SK-N-MC (cell line): Measurements from ENCODE around the gene STAT5B.

ENCODE experiments used
- DNase-seq: peaks from one replicate; pipeline ENCODE4 v3.0.0-alpha.2; 2011; ENCODE audit warnings: low read depth, low spot score
- H3K27ac ChIP-seq: fragments of 200-600 bp; sonication (generic); 2 replicates; pipeline ENCODE4 v1.5.1; 2016; ENCODE audit warnings: mixed run types
- H3K36me3 ChIP-seq: fragments of 200-600 bp; sonication (generic); 2 replicates; pipeline ENCODE4 v1.6.1; 2017; ENCODE audit warnings: antibody characterized with exemption, low read length, mixed read lengths; ENCODE audit not compliant: insufficient read depth
- H3K4me3 ChIP-seq: fragments of 200-600 bp; sonication (generic); 2 replicates; pipeline ENCODE4 v1.5.1; 2016
- H3K9ac ChIP-seq: fragments of 200-600 bp; sonication (generic); 2 replicates; pipeline ENCODE4 v1.8.0; 2017; ENCODE audit warnings: mixed run types, mixed read lengths; ENCODE audit not compliant: insufficient read length
- H3K9me3 ChIP-seq: fragments of 200-600 bp; sonication (generic); 2 replicates; pipeline ENCODE4 v1.6.1; 2017; ENCODE audit warnings: low read depth, mild to moderate bottlenecking, antibody characterized with exemption, low read length, moderate library complexity, mixed read lengths
- EZH2 ChIP-seq: fragments of 200-600 bp; sonication (generic); IDR thresholded peaks from one replicate; pipeline ENCODE4 v1.6.1; 2017; ENCODE audit warnings: antibody characterized with exemption
- FOXP2 ChIP-seq: optimal IDR thresholded peaks from 2 replicates; pipeline ENCODE3; 2011; ENCODE audit warnings: mild to moderate bottlenecking, moderate library complexity; ENCODE audit not compliant: insufficient read depth; ENCODE audit errors: extremely low read length, control extremely low read depth
- POLR2AphosphoS5 ChIP-seq: IDR thresholded peaks from 2 replicates; pipeline ENCODE4 v1.6.1; 2012; ENCODE audit warnings: mild to moderate bottlenecking, low read depth, low read length, borderline replicate concordance

STAT5B gene

DNA sequence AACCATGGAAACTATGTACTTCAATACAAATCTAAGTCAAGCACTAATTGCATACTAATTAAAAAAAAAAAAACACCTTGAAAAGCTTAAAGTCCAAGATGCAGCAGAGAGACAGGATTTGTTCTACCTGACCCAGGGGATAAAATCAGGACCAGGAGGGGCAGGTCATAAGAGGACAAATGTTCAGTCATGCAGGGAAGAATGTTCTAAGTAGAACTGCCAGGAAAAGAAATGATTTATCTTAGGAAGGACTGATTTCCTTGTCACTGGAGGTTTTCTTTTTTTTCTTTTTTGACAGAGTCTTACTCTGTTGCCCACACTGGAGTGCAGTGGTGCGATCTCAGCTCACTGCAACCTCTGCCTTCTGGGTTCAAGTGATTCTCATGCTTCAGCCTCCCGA lies 72.8 kb downstream of the STAT5B start:
- no peak for TF ChIP-seq FOXP2
- TF ChIP-seq POLR2AphosphoS5: no peak
- TF ChIP-seq EZH2: no peak
- no peak overlapping the region for H3K27ac ChIP-seq
- no peak for DNase-seq
- H3K36me3 ChIP-seq: 0 out of 2 replicates have a peak, but pooled peaks cover 4% of the 10 kb centered on the region
- H3K9me3 ChIP-seq: no peaks in the 10 kb centered on the region
- H3K4me3 ChIP-seq: no peak overlapping the region
- no peak overlapping the region for H3K9ac ChIP-seq

GRCh38 chr17:42202696-42203095 lies 73.5 kb downstream of the STAT5B start:
- no peak overlapping the region for H3K4me3 ChIP-seq
- no peak for DNase-seq
- H3K9me3 ChIP-seq: no peaks in the 10 kb centered on the region
- H3K9ac ChIP-seq: no peak overlapping the region
- H3K36me3 ChIP-seq: 0 out of 2 replicates have a peak, but pooled peaks cover 4% of the 10 kb centered on the region
- no peak overlapping the region for H3K27ac ChIP-seq
- TF ChIP-seq EZH2 (no peak), POLR2AphosphoS5 (no peak), FOXP2 (no peak)

- Histone ChIP-seq H3K36me3 (0 out of 2 replicates have a peak, but pooled peaks cover under 1% of the 10 kb centered on the region), H3K9me3 (no peaks in the 10 kb centered on the region), H3K4me3 (no peak overlapping the region), H3K27ac (no peak overlapping the region), H3K9ac (no peak overlapping the region)
- no peak for DNase-seq
- TF ChIP-seq POLR2AphosphoS5 (no peak), EZH2 (no peak), FOXP2 (no peak)
Observed at GRCh38 chr17:42202159-42202558, 74.0 kb downstream of the STAT5B start.

DNA sequence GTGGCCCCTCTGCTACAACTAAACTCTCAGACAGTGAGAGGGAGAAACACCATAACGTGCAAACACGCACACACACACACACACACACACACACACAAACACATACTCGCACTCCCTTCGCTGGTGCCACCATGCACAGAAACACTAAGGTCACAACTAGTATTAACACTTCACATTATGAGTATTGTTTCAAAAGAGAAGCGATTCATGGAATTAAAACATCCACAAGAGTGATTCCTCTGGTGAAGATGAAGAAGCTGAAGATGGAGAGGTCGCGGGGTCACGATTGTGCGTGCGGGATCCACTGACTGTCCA lies 74.8 kb downstream of the STAT5B start:
- no peak for TF ChIP-seq POLR2AphosphoS5
- Histone ChIP-seq H3K27ac (no peak overlapping the region), H3K9me3 (no peaks in the 10 kb centered on the region), H3K36me3 (no peaks in the 10 kb centered on the region), H3K9ac (no peak overlapping the region), H3K4me3 (no peak overlapping the region)
- no peak for DNase-seq

DNA sequence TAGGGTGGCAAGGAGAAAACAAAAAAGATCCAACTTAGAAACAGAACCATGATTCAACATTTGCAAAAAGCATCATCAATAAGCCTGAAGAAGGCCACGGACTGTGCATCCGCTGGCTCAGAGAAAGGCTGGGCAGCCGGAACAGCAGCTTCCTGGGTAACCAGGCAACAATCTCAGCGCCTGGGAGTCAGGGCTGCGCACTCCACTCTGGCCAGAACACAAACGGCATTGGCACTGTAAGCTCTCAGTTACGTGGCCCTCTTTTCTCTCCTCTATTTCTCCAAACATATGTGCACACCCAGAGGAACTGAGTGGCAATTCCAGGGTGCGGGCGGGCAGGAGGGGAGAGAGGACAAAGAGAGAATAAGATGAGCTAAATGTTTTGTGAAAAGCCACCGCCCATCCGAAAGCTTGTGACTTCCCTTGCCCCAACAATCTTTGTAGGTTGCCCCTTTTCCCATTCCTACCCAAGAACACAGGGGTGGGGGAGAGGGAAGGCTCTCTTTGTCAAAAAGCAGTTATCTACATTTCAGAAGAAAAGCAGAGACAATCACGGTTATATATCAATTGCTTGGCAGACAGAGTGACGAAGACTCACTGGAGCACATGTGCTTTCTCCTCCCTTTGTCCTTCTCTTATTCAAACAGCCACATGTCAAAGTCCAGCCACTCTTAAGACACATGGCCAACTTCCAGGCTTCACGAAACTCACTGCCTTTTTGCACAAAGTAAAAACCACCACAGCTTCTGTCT lies 75.3 kb downstream of the STAT5B start:
- TF ChIP-seq FOXP2: no peak
- no peak for TF ChIP-seq POLR2AphosphoS5
- no peak for TF ChIP-seq EZH2
- Histone ChIP-seq H3K9me3 (no peaks in the 10 kb centered on the region), H3K36me3 (no peaks in the 10 kb centered on the region), H3K9ac (no peak overlapping the region), H3K27ac (no peak overlapping the region), H3K4me3 (no peak overlapping the region)
- no peak for DNase-seq

GRCh38 chr17:42199416-42200011 lies 76.7 kb downstream of the STAT5B start:
- Histone ChIP-seq H3K4me3 (no peak overlapping the region), H3K9me3 (no peaks in the 10 kb centered on the region), H3K9ac (no peak overlapping the region), H3K27ac (no peak overlapping the region), H3K36me3 (no peaks in the 10 kb centered on the region)
- DNase-seq: no peak
- no peak for TF ChIP-seq FOXP2

DNA sequence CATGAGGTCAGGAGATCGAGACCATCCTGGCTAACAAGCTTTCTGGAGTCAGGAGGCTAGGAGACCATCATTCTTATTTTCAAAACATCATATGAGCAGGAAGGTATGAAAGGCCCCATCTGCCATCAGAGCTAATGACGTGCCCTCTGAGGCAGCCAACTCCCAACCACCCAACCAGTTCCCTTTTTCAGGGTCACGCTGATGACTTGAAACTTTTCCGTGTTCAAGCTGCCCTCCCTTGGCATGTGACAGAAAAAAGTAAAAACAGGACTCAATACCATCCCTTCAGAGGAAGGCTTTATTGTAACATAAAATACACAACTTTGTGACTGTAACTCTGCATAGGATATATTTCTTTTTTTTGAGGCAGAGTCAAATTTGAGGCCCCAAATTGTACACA lies 77.3 kb downstream of the STAT5B start:
- Histone ChIP-seq H3K9ac (no peak overlapping the region), H3K4me3 (no peak overlapping the region), H3K9me3 (no peaks in the 10 kb centered on the region), H3K36me3 (no peaks in the 10 kb centered on the region), H3K27ac (no peak overlapping the region)
- TF ChIP-seq POLR2AphosphoS5 (no peak), EZH2 (no peak), FOXP2 (no peak)
- DNase-seq: no peak

GRCh38 chr17:42197564-42198156 lies 78.5 kb downstream of the STAT5B start:
- Histone ChIP-seq H3K27ac (no peak overlapping the region), H3K4me3 (no peak overlapping the region), H3K9ac (no peak overlapping the region), H3K36me3 (no peaks in the 10 kb centered on the region), H3K9me3 (no peaks in the 10 kb centered on the region)
- TF ChIP-seq POLR2AphosphoS5 (no peak), FOXP2 (no peak), EZH2 (no peak)
- no peak for DNase-seq
